Esophagus squamous epithelium (tissue), 5 donors: ENCODE results near the gene CTLA4. TPM values are rescaled to one million over a fixed set of nuclear protein-coding genes. Genes with fewer than 3 reads are reported as not detected.

Source experiments
- DNase-seq: peaks from one replicate; lab custom pipeline; 2025; lab: John Stamatoyannopoulos, UW
- H3K27ac ChIP-seq, 4 donors: fragments of 200-600 bp; sonication (generic); one replicate each; pipeline ENCODE4 v1.5.1; 2016 to 2019; ENCODE audit warnings: mild to moderate bottlenecking in 1 of 4
- H3K27me3 ChIP-seq, 4 donors: fragments of 200-600 bp; sonication (generic); 1 replicate in 3 of 4; 2 replicates in 1 of 4; pipeline versions ENCODE4 v1.5.1 to v1.6.0; 2017 to 2021; ENCODE audit warnings: antibody characterized with exemption in 1 of 4
- H3K36me3 ChIP-seq, 3 donors: fragments of 200-600 bp; sonication (generic); one replicate each; pipeline ENCODE4 v1.5.1; 2016 to 2019
- H3K4me1 ChIP-seq, 3 donors: fragments of 200-600 bp; sonication (generic); one replicate each; pipeline ENCODE4 v1.5.1; 2017 to 2019
- H3K4me3 ChIP-seq, 4 donors: fragments of 200-600 bp; sonication (generic); 1 replicate in 3 of 4; 2 replicates in 1 of 4; pipeline ENCODE4 v1.5.1; 2016 to 2019; ENCODE audit warnings: mild to moderate bottlenecking in 2 of 4, moderate library complexity in 1 of 4
- H3K9me3 ChIP-seq, 3 donors: fragments of 200-600 bp; sonication (generic); one replicate each; pipeline ENCODE4 v1.5.1; 2016 to 2019
- POLR2A ChIP-seq, 4 donors: fragments of 450-650 bp; IDR thresholded peaks; one replicate each; pipeline ENCODE4 v1.6.1; 2017; ENCODE audit warnings: antibody characterized with exemption in 4 of 4, mild to moderate bottlenecking in 4 of 4, moderate library complexity in 3 of 4
- WGBS, 2 donors: methylation state at CpG; one replicate each; pipeline ENCODE4 v1.1.5; 2018; 5-methylcytosine and 5-hydroxymethylcytosine counted together
- intact Hi-C: fragments of 100-400 bp; cut with DNase I; formaldehyde crosslinking; loops from one replicate; pipeline ENCODE4 v1.15.0; 2022
- total RNA-seq, 4 donors: library from RNA; depleted of rRNA; stranded (reverse); fragments of >200 nt; gene quantifications; one replicate each; pipeline ENCODE4 v1.1.0, GENCODE V29; 2016
- TF ChIP-seq, protein P1 (sequence below), 6 experiments: fragments of 450-650 bp in 4 of 6; fragments of 200-600 bp in 2 of 6; sonication (generic) in 2 of 6; IDR thresholded peaks; one replicate each; pipeline ENCODE4 v1.5.1; 2016 to 2019; ENCODE audit warnings: antibody characterized with exemption in 6 of 6, mild to moderate bottlenecking in 4 of 6, moderate library complexity in 4 of 6
- donor health status: DM: yes; HTN: yes; CAD: no.

CTLA4 gene
- total RNA-seq, 4 donors from 2014 or later = 0.79 to 6.0 (median 0.99) TPM

GRCh38 chr2:203846490-203847105, 21.0 kb upstream of the CTLA4 start:
- Histone ChIP-seq H3K27me3 (no peaks in the 10 kb centered on the region), H3K27ac (no peak overlapping the region), H3K9me3 (no peaks in the 10 kb centered on the region), H3K4me3 (no peak overlapping the region), H3K36me3 (no peaks in the 10 kb centered on the region), H3K4me1 (no peaks in the 10 kb centered on the region)
- TF ChIP-seq POLR2A (IDR thresholded peaks at IDR 0.05) = no peak
- TF ChIP-seq, protein P1, sequence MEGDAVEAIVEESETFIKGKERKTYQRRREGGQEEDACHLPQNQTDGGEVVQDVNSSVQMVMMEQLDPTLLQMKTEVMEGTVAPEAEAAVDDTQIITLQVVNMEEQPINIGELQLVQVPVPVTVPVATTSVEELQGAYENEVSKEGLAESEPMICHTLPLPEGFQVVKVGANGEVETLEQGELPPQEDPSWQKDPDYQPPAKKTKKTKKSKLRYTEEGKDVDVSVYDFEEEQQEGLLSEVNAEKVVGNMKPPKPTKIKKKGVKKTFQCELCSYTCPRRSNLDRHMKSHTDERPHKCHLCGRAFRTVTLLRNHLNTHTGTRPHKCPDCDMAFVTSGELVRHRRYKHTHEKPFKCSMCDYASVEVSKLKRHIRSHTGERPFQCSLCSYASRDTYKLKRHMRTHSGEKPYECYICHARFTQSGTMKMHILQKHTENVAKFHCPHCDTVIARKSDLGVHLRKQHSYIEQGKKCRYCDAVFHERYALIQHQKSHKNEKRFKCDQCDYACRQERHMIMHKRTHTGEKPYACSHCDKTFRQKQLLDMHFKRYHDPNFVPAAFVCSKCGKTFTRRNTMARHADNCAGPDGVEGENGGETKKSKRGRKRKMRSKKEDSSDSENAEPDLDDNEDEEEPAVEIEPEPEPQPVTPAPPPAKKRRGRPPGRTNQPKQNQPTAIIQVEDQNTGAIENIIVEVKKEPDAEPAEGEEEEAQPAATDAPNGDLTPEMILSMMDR (IDR thresholded peaks at IDR 0.05) = no peak
- no peak for DNase-seq
- WGBS, 2 donors = 73 to 82% methylated on average over 8 of the region's 8 CpGs
- intact Hi-C loops = no loop called here

DNA sequence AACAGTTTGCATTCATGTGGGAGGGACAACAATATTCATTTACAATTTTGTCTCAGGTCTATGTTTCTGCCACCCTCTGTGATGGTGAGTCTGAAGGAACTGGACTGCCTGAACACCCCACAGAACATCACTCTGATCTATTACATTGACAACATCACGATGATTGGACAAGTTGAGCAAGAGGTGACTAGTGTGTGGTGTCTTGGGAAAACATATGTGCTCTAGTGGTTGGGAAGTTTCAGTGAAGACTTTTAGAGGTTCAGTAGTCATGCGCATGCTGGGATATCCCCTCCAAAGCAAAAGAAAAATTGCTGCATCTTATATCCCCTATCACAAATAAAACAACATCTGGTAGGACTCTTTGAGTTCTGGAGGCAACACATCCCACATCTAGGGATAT, 18.6 kb upstream of the CTLA4 start:
- Histone ChIP-seq H3K36me3 (no peaks in the 10 kb centered on the region), H3K4me3 (no peak overlapping the region), H3K27ac (no peak overlapping the region), H3K4me1 (no peaks in the 10 kb centered on the region), H3K9me3 (no peaks in the 10 kb centered on the region), H3K27me3 (peaks cover 0 to under 1% (median 0%) of the 10 kb centered on the region in 4 donors)
- WGBS, 2 donors = 80 to 94% methylated on average over 2 of the region's 2 CpGs
- DNase-seq = no peak
- intact Hi-C loops = no loop called here
- TF ChIP-seq POLR2A (IDR thresholded peaks at IDR 0.05) = no peak
- TF ChIP-seq, protein P1 (IDR thresholded peaks at IDR 0.05) = no peak

- H3K27ac ChIP-seq = no peak overlapping the region
- WGBS, 2 donors = 55 to 64% methylated on average over 2 of the region's 2 CpGs
- no peak for DNase-seq
- H3K4me3 ChIP-seq = no peak overlapping the region
- H3K27me3 ChIP-seq = peaks cover 0 to 3% (median 0%) of the 10 kb centered on the region in 4 donors
- intact Hi-C loops = no loop called here
- no peaks in the 10 kb centered on the region for H3K36me3 ChIP-seq
- no peaks in the 10 kb centered on the region for H3K4me1 ChIP-seq
- no peaks in the 10 kb centered on the region for H3K9me3 ChIP-seq
- TF ChIP-seq, protein P1 (IDR thresholded peaks at IDR 0.05) = no peak
- TF ChIP-seq POLR2A (IDR thresholded peaks at IDR 0.05) = no peak
These were observed 14.8 kb upstream of the CTLA4 start for GRCh38 chr2:203852760-203853159.

- Histone ChIP-seq H3K9me3 (no peaks in the 10 kb centered on the region), H3K27ac (no peak overlapping the region), H3K27me3 (peaks cover 0 to 3% (median 0%) of the 10 kb centered on the region in 4 donors), H3K4me1 (no peaks in the 10 kb centered on the region), H3K36me3 (no peaks in the 10 kb centered on the region), H3K4me3 (no peak overlapping the region)
- no peak for TF ChIP-seq POLR2A (IDR thresholded peaks at IDR 0.05)
- TF ChIP-seq, protein P1 (IDR thresholded peaks at IDR 0.05) = no peak
- no peak for DNase-seq
- WGBS, 2 donors = 71% methylated on average over 3 of the region's 3 CpGs
- intact Hi-C loops = no loop called here
These were observed 14.3 kb upstream of the CTLA4 start for GRCh38 chr2:203853271-203853670.

GRCh38 chr2:203853722-203854121, 13.8 kb upstream of the CTLA4 start:
- peaks cover 0 to 3% (median 0%) of the 10 kb centered on the region in 4 donors for H3K27me3 ChIP-seq
- no peak for DNase-seq
- H3K9me3 ChIP-seq = no peaks in the 10 kb centered on the region
- TF ChIP-seq, protein P1 (IDR thresholded peaks at IDR 0.05) = no peak
- TF ChIP-seq POLR2A (IDR thresholded peaks at IDR 0.05) = no peak
- H3K4me3 ChIP-seq = no peak overlapping the region
- H3K36me3 ChIP-seq = no peaks in the 10 kb centered on the region
- 80 to 84% methylated on average over 5 of the region's 5 CpGs for WGBS, 2 donors
- H3K4me1 ChIP-seq = no peaks in the 10 kb centered on the region
- intact Hi-C loops = no loop called here
- H3K27ac ChIP-seq = no peak overlapping the region
